ENCODE measurements around the gene POLR2E. TPM values are rescaled to one million over a fixed set of nuclear protein-coding genes. Genes with fewer than 3 reads are reported as not detected.

Gene POLR2E
- total and polyA plus RNA-seq, 7 donors = 82.0 to 203 (median 124) TPM

DNA sequence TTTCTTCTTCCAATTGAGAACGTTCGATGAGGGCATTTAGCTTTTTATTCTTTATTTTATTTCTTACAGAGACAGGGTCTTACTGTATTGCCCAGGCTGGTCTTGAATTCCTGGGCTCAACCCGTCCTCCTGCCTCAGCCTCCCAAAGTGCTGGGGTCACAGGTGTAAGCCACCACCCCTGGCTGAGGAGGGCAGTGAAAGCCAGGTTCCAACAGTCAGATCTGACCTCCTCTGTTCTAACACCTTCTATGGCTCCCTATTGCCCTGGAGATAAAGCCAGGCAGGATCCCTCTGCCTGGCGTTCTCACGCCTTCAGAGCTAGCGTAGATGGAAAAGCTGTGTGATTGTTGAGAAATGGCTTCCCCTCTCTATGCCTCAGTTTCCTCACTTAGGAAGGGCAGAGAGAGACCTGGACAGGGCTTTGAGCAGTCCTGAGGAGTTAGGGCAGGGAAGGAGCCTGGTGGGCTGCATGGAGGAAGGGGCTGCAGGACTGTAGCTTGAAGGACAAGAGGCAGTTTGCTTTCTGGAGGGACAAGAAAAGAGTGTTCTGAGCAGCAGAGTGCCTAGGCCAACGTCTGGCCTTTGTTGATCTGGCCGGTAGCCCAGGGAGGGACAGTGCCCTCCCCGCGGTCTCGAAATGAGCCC lies 22.7 kb downstream of the POLR2E start:
- Histone ChIP-seq H3K27me3 (peaks cover 21 to 54% (median 42%) of the 10 kb centered on the region in 3 donors), H3K27ac (no peak overlapping the region), H3K9me3 (no peaks in the 10 kb centered on the region), H3K36me3 (no peaks in the 10 kb centered on the region), H3K4me1 (peaks cover 0 to 18% (median 9%) of the 10 kb centered on the region in 4 donors), H3K4me3 (no peak overlapping the region)
- intact Hi-C loops (cut with DNase I) = no loop called here
- DNase-seq = no peak
- TF ChIP-seq POLR2AphosphoS5 (IDR thresholded peaks at IDR 0.05) (no peak), POLR2A (IDR thresholded peaks at IDR 0.05) (no peak), EP300 (IDR thresholded peaks at IDR 0.05) (no peak)
- TF ChIP-seq, protein P1, sequence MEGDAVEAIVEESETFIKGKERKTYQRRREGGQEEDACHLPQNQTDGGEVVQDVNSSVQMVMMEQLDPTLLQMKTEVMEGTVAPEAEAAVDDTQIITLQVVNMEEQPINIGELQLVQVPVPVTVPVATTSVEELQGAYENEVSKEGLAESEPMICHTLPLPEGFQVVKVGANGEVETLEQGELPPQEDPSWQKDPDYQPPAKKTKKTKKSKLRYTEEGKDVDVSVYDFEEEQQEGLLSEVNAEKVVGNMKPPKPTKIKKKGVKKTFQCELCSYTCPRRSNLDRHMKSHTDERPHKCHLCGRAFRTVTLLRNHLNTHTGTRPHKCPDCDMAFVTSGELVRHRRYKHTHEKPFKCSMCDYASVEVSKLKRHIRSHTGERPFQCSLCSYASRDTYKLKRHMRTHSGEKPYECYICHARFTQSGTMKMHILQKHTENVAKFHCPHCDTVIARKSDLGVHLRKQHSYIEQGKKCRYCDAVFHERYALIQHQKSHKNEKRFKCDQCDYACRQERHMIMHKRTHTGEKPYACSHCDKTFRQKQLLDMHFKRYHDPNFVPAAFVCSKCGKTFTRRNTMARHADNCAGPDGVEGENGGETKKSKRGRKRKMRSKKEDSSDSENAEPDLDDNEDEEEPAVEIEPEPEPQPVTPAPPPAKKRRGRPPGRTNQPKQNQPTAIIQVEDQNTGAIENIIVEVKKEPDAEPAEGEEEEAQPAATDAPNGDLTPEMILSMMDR (IDR thresholded peaks at IDR 0.05) = no peak
- 51 to 84% methylated on average over 11 of the region's 11 CpGs for WGBS, 2 donors

DNA sequence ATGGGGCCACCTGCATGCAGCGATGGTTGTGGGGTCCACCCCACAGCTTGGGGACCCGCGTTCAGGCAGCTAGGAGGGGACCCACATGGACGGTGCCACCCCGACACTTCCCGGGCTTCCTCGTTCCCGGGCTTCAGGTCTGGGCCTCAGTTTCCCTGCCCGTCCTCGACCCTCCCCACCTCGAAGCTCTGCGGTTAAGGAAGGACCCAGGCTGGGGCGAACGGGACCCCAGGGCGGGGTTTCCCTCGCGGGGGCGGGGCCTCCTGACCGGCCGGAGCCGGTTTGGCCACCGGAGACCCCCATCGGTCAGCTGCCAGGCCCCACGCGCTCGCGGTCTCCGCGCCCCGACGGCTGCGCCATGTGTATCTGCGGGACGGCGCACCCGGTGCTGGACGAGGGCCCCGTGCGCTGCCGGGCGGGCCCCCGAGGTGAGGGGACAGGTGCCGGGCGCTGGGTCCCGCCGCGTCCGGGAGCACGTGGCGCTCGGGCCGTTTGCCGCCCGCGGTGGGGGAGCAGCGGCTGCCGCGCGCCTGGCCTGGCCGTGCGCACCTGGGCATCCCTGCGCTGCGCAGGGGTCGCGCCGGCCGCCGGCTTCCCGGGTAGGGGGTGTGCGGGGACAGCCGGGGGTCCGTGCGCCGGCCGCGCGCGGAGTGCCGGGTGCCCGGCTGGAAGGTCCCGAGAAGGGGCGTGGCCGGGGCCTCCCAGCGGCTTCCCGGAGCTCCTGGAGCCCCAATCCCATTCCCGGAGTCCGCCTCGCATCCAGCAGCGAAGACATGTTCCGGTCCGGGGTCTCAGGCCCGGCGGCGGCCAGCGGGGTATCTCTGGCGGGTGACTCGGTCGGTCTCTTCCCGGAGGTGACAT lies 24.0 kb downstream of the POLR2E start:
- Histone ChIP-seq H3K4me3 (peak overlapping the region in 2 of 4 donors; percentile 3 to 6), H3K4me1 (peaks cover 0 to 31% (median 22%) of the 10 kb centered on the region in 4 donors), H3K9me3 (no peaks in the 10 kb centered on the region), H3K27me3 (peaks cover 34 to 68% (median 55%) of the 10 kb centered on the region in 3 donors), H3K36me3 (no peaks in the 10 kb centered on the region), H3K27ac (no peak overlapping the region)
- 12 to 50% methylated on average over 99 of the region's 99 CpGs for WGBS, 2 donors
- intact Hi-C loops (cut with DNase I) = no loop called here
- DNase-seq = no peak
- no peak for TF ChIP-seq POLR2AphosphoS5 (IDR thresholded peaks at IDR 0.05)
- TF ChIP-seq POLR2A (IDR thresholded peaks at IDR 0.05) = no peak
- no peak for TF ChIP-seq EP300 (IDR thresholded peaks at IDR 0.05)
- TF ChIP-seq, protein P1 (IDR thresholded peaks at IDR 0.05) = no peak

DNA sequence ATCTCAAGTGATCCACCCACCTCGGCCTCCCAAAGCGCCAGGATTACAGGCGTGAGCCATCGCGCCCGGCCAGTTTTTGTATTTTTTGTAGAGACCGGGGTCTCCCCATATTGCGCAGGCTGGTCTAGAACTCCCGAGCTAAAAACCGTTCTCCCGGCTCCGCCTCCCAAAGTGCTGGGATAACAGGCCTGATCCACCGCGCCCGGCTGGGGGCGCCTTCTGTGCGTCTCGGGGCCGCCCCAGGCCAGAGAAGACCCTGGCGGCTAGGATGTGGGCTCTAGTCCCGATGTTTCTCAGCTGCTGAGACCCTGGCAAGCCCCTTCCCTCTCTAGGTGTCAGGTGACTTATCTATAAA lies 24.6 kb downstream of the POLR2E start:
- intact Hi-C loops (cut with DNase I) = no loop called here
- TF ChIP-seq POLR2AphosphoS5 (IDR thresholded peaks at IDR 0.05) = no peak
- TF ChIP-seq, protein P1 (IDR thresholded peaks at IDR 0.05) = no peak
- no peak for TF ChIP-seq EP300 (IDR thresholded peaks at IDR 0.05)
- no peak for TF ChIP-seq POLR2A (IDR thresholded peaks at IDR 0.05)
- Histone ChIP-seq H3K36me3 (no peaks in the 10 kb centered on the region), H3K9me3 (no peaks in the 10 kb centered on the region), H3K27me3 (peaks cover 36 to 74% (median 61%) of the 10 kb centered on the region in 3 donors), H3K4me3 (no peak overlapping the region), H3K27ac (no peak overlapping the region), H3K4me1 (peaks cover 0 to 38% (median 22%) of the 10 kb centered on the region in 4 donors)
- WGBS, 2 donors = 14 to 50% methylated on average over 21 of the region's 21 CpGs
- no peak for DNase-seq

GRCh38 chr19:1069009-1069779 lies 26.0 kb downstream of the POLR2E start:
- peaks cover 42 to 79% (median 75%) of the 10 kb centered on the region in 3 donors for H3K27me3 ChIP-seq
- WGBS, 2 donors = 11 to 24% methylated on average over 25 of the region's 25 CpGs
- peak overlapping the region in 2 of 4 donors; percentile 43 to 45 for H3K4me3 ChIP-seq
- peaks cover 0 to 51% (median 34%) of the 10 kb centered on the region in 4 donors for H3K4me1 ChIP-seq
- DNase-seq = no peak
- intact Hi-C loops (cut with DNase I) = no loop called here
- peak overlapping the region in 1 of 4 donors; percentile 23 for H3K27ac ChIP-seq
- no peaks in the 10 kb centered on the region for H3K36me3 ChIP-seq
- TF ChIP-seq EP300 (IDR thresholded peaks at IDR 0.05) = no peak
- TF ChIP-seq, protein P1 (IDR thresholded peaks at IDR 0.05) = no peak
- TF ChIP-seq POLR2AphosphoS5 (IDR thresholded peaks at IDR 0.05) = peak in 1 of 4 donors; percentile 22
- no peak for TF ChIP-seq POLR2A (IDR thresholded peaks at IDR 0.05)
- no peaks in the 10 kb centered on the region for H3K9me3 ChIP-seq

Measured in sigmoid colon (tissue), 7 donors.